ENCODE data around the gene CDH11.

Gene CDH11, protein sequence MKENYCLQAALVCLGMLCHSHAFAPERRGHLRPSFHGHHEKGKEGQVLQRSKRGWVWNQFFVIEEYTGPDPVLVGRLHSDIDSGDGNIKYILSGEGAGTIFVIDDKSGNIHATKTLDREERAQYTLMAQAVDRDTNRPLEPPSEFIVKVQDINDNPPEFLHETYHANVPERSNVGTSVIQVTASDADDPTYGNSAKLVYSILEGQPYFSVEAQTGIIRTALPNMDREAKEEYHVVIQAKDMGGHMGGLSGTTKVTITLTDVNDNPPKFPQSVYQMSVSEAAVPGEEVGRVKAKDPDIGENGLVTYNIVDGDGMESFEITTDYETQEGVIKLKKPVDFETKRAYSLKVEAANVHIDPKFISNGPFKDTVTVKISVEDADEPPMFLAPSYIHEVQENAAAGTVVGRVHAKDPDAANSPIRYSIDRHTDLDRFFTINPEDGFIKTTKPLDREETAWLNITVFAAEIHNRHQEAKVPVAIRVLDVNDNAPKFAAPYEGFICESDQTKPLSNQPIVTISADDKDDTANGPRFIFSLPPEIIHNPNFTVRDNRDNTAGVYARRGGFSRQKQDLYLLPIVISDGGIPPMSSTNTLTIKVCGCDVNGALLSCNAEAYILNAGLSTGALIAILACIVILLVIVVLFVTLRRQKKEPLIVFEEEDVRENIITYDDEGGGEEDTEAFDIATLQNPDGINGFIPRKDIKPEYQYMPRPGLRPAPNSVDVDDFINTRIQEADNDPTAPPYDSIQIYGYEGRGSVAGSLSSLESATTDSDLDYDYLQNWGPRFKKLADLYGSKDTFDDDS

DNA sequence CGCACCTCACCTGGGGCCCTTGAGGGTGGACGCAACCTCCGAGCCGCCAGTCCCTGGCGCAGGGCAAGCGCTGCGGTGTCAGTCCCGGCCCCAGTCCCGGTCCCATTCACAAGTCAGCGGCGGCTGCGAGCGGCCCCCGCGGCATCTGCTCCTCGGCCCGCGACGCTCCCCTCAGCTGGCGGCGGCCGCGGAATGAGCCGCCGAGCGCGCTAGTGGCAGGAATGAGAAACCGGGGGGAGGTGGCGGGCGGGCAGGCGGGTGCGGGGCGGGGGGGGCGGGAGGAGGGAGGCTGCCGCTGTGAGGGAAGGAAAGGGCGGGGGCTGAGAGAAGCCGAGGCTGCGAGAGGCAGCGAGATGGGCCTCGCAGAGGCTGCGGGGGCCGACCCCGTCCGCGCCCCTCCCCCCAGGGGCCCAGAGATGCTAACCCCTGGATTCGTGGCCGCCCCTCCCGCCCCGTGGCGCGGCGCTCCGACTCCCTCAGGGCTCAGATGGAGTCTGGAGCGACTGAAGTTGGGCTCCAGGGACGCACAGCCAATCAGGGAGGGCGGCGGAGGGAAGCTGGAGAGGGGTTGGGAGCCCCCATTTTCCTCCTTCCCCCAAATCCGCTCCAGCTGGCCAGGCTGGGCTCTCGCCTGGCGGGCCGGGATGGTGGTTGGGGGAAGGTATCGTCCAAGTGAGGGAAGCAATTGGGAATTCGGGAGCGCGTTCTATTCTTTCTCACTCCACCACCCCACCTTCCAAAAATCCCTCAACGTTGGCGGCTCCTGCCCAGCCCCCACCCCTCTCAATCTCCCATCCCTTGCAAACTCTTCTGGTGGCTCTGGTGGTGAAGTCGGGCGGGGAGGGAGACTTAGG is at the start of gene CDH11:
Gene CDH11 (minus strand): TSS at position 194 of the 854 bp plus-strand sequence. CDS start 117,194 bp downstream, outside the sequence.
- DNase-seq (ENCODE audit: low read depth), result no peak

DNA sequence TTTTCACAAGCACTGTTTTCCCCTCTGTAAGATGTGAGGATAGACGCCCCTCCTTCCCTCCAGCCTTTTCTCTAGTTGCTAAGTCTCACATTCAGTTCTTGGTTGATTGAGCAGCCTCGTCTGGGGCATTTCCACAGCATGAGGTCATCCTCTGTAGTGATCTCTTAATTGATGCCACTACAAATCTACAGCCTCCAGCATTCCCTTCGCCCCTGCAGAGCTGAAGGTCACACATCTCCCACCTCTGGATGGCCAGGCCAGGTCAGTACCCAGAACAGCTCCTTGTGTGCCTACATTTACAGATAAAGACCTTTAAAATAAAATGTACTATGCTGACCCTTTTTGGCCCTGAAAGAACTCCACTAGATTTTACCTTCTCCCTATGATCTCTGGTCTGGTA is 32.5 kb upstream of the CDH11 start:
- DNase-seq (ENCODE audit: low read depth), result no peak

DNA sequence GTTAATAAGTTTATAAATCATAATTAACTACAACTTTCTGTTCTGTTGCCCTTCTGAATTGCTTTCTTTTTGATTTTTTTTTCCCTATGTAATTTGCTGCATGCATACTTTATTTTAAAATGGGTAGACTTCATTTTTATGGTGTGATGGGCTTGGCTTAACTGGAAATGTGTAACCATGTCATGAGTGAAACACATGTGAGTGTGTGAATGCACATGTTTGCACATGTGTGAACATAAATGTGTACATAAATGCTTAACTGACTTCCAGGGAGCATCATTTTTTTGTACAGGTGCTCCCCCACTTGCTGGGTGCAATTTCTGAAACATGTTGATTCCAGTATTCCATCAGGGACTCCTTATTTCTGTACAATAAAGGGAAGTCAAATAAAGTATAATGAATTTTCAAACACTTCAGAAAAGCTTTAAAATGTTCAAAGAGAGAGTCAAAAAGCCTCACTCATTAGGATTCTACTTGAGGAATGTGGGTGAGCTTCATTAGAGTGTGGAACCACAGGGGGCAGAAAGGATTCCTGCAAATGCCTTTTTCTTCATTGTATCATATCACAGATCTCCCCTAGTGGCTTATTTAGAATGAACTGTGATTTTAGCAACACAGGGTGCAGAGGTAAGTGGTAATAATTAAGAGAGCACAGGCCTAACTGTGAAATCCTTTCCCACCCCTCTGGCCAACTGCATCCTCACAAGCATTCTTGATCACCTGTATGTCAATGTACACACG is 31.7 kb upstream of the CDH11 start:
- DNase-seq (ENCODE audit: low read depth), result no peak

DNA sequence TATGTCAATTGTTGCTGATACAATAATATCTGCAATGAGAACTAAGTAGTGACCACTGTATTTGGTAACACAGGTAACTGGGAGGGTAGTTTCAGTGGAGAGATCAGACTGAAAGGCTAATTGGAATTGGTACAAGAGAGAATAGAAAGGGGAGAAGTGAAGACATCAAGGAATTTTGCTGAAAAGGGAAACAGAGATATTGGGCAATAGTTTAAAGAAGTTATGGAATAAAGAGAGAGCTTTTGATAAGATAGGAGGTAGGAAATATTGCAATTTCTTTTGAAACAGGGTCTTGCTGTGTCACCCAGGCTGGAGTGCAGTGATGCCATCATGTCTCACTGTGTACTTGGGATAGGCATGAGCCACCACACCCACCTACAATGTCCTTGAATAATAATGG is 26.9 kb upstream of the CDH11 start:
- DNase-seq (ENCODE audit: low read depth), result no peak

DNA sequence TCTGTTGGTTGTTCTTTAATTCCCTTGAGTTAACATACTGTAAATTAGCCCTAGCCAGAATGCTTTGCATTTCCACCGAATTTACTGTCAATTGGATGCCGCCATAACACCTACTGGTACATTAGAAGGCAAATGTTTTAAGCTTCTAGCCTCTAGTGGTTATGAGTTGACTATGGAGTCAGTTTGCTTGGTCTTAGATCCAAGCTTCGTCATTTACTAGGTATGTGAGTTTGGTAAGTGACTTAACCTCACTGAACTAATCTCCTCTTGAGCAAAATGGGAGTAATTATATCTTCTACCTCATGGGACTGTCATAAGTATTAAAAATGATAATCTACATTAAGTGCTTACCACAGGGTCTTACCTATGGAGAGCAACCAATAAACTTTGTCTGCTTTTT is 20.4 kb upstream of the CDH11 start:
- no peak for DNase-seq (ENCODE audit: low read depth)

DNA sequence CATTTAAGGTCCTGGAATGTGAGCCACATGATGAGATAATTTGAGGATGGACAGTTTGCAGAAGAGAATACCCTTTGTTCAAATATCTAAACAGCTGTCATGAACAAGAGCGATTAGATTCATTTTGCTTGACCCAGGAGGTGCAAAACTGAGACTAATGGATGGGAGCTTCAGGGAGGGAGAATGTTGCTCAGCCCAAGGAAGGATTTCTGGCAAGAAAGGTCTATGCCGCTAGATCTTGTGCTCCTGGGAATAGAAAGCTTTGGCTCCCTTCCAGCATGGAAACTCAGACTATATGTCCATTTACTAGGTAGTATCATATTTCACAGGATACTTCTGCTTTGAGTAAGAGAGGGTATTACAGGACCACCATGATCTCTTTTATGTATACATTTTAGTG is 14.8 kb upstream of the CDH11 start:
- DNase-seq (ENCODE audit: low read depth), result no peak

DNA sequence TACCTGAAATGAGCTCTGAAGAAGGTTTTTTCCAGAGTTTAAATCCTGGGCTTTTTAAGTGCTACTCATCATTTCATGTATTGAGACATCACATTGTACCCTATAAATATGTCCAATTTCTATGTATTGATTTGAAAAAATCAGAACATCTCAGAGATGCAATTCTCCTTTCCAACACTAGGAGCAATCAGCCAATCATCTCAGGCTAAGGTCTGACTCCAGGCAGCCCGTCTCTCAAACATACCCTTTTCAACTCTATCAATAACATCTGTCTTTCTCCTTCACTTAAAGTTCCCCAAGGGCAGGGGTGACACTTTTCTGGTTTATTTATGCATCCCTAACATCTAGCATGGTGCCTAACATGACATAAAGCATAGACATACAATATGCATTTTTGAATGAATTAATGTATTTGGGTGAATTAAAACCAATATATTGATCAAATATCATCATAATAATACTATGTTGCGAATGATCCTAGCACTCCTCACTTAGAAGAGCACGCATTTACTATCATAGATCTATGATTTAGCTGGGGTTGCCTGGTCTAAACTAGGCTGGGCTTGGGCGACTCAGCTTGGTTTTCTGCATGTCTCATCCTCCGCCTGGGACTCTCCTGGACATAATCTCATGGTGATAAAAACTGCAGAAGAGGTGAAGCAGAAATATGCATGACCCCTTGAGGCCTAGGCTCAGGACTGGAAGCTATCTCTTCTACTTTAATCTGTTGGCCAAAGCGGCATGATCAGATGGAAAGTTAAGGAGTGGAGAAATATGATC is 5.2 kb upstream of the CDH11 start:
- DNase-seq (ENCODE audit: low read depth), result no peak

DNA sequence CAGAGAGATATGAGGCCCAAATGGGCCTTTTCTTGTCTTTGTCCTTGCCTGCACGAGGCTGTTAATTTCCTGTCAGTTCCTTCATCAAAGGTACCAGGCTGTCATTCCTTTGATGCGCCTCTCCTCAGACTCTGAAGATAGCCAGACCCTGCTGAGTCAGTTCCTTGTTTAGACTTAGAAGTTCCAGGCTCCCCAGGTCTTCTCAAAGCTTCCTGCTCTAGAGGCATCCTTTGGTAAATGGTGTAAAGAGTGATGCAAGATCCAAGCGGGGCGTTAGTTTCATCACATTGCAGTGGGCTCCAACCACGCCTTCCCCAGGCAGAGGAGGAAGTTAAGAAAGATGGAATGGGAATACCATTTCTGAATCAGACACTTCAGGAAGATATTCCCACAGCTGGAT is 4.0 kb upstream of the CDH11 start:
- no peak for DNase-seq (ENCODE audit: low read depth)

DNA sequence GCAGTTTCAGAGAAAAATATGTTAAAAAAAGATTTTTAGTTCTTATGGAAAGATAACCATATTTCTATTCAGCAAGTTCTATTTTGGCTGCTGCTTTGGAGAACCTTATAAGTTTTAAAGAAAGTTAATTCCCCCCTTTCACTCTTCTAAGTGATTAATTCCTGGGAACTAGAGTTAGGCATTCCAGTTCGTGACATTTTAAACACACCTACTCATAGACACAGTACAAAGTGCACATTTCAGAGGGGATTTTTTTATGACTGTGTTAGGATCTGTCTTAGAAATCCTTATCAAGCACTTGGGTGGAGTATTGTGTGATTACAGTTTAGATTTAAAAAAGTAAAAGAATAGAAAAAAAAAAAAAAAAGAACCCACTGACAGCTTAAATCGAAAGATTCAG is 3.5 kb upstream of the CDH11 start:
- no peak for DNase-seq (ENCODE audit: low read depth)

DNA sequence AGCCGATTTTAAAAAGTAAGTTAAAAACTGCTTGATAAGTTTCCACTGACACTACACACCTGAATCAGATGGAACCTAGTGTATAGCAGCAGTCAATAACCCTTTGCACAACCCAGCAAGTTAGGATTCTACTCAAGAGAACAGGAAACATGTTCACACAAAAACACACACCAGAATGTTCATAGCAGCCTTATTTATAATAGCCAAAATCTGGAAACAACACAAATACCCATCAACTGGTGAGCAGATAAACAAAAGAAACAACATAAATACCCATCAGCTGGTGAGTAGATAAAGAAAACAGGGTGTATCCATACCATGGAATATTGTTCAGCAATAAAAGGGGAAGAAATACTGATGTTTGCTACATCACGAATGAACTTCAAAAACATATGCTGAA is 2.7 kb upstream of the CDH11 start:
- DNase-seq (ENCODE audit: low read depth), result no peak

DNA sequence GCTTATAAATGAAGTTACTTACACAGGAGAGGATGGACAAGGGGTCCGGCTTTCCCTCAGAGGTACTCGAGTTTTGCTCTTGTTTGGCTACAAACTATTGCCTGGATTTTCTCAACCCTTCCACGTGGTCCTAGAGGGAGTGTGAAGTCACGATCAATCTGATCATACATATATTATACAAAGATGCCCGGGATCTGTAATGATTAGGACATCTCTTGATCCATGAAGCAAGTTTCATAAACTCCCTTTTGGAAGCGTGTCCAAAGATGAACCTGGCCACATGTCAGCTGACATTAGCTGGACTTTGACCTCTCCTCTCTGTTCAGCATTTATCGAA is 2.3 kb upstream of the CDH11 start:
- no peak for DNase-seq (ENCODE audit: low read depth)

DNA sequence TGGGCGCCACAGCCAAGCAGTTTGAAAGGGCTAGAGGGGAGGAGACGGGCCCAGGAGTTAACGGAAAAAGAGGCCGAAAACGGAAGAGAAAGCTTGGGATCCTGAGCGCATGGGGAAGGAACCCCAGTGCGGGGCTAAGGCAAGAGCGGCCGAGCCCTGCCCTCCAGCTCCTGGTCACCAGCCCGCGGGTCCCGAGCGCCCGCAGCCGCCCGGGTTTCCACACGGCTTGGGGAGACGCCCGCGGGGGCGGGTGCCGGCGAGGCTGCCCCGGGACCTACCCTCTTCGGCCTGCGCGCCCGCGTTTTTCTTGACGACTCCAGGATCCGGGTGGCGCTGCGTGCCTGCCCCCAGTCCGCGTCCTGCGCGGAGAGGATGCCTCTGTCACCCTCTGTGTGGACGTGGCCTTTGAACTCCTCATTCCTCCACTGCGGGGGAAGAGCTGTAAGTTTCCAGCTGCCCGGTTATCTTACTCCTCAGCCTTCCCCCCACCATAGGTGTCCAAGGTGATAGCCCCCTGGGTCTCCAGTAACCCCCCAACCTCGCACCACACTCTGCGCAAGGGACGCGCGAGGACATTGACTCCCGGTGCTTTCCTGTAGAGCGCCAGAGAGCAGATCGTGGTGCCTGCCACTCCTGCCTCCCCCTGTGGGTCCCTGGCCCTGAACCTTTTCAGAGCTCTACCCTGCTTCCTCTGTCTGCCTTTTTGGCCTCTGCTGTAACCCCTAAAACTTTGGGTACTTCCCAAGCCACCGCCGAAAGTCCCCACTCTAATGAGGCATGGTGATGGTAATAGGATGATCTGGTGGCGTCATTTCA is 1.7 kb upstream of the CDH11 start:
- no peak for DNase-seq (ENCODE audit: low read depth)

DNA sequence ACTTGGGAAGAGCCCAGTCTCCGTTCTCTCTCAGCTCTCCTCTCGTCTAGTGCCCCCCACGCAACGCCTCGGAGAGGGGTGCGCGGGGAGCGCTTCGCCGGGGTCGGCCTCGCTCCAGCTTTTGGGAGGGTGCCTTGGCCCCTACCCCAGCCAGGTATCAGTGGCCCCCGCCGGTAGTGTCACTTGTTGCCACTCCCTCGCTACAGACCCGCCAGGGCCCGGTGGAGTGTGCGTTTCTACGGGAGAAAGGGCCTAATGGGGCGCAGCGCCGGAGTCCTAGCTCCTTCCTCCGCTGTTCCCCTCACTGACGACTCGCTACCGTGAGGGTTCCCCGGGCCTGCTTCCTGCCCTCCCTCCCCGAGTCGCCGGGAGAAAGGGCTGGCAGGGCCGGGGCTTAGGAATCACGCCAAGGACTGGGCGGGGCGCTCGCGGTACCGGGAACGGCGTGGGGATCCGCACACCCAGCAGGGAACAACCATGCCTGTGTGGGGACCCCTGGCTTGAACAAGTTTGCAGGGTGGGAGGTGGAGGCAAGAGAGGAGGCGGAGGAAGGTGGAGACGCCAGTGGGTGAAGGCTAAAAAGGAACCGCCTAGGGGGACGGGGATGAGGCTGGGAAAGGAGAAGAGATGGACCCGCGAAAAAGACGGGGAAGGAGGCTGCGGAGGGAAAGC is 997 bp upstream of the CDH11 start:
- DNase-seq (ENCODE audit: low read depth), result no peak

DNA sequence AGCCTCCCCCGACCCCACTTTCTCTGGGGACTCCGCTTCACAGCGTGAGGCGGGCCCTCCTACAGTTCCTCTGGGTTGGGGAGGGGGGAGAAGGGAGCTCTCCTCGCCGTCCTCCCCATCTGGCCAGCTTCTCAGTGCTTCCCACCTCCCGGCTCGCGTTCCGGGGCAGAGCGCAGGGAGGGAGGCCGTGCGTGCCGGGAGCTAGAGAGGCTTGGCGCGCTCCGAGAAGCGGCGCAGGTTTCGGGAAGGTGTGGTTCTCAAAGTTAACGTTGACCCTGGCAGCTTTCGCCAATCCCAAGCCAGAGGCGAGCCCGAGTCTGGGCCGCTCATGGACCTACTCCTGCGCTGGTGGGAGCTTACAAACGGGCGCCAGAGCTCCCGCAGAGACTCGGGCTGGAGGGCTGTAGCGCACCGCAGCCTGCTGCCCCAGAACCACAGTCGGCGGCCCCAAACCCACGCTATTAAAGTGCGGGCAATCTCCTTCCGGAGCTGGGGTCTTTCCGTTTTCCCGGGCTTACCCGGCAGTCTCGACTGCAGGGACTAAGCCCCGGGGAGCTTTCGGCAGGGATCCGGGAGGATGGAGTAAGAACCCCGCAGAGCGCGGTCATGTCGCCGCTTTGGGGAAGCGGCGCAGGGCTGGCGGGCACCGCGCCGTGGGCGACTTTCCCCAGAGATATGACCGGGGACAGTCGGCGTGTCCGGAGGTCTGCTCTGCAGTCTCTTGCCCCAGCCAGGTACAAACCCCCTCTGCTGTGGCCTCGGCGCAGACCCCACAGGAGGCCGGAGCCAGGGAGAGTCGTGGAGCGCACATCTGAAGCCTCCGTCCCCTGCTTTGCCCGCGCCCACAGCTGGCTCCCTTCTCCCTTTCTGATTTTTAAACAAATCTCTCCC is 787 bp downstream of the CDH11 start:
- no peak for DNase-seq (ENCODE audit: low read depth)

DNA sequence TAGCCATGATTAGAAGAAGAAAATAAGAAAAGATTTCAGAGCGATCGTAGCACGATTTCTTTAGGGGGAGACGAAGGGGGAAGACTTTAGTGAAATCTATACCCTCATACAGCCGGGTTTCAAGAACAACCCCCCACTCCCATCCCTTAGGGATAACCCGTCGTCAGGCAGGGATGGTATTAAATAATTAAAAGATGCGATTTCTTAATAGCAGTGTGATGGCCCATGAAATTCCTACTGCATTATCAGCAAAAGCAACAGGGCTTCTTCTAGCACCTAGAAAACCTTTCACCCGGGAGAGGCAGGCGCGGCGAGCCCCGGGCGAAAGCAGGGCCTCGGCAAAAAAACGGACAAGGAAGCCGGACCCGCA is 1.4 kb downstream of the CDH11 start:
- DNase-seq (ENCODE audit: low read depth), result no peak

DNA sequence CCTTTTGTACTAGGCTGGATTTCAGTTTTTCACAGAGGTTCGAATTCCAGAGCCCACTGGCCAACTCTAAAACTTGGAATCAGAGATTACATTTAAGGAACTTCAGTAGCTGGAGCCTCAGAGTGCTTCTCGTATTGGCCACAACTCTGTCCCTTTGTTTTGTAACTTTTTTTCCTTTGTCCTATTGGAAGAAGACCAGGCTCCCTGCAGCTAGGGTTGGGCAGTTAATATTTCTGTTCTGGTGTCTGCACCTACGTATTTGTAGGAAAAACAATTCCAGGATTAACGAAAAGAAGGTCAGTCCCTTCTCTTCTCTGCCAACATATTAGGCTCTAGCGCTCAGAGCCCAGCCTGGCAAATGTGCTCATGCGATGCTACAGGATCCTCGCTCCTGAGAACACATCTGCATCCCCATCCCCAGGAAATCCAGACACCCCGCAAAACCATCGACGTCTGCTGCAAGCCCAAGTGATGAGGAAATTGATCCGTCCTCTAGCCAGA is 1.9 kb downstream of the CDH11 start:
- DNase-seq (ENCODE audit: low read depth), result no peak

DNA sequence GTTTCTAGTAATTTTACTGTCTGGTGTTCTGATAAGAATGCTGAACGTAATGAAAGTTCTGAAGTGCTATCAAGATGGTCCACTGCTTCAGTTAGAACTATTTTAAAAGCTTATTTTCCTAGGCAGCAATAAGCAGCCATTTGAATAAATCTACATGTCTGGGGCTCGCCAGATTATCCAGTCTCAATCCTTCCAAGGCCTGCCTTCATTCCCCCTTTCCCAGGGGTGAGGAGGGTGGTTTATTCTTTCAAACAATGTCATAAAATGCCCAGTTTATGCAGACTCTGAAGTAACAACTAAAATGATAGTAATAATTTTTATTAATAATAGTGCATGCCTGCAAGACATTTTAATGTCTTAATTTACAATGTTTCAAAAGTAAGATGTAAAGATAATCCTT is 2.4 kb downstream of the CDH11 start:
- DNase-seq (ENCODE audit: low read depth), result no peak

DNA sequence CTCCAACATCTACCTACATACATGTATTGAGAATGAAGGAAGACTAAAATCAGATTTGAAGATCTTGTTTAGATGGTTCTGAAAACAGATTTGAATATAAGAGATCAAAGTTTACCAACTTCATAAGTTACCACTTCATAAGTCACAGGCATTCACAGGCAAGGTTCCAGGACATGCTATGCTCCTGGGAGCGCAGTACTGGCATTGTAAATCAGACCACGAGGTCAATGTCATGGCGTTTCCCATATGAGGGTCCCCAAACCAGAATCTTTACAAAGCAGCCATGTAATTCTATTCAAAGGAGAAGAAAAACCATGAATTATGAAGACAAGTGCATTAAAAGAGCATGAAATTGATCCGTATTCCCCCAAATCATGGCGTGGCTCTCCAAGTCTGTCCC is 3.0 kb downstream of the CDH11 start:
- no peak for DNase-seq (ENCODE audit: low read depth)
